ENCODE measurements around the gene FCN1. TPM values are rescaled to one million over a fixed set of nuclear protein-coding genes. Genes with fewer than 3 reads are reported as not detected.

Gene FCN1
- total and polyA plus RNA-seq, 2 of the 8 experiments (the other 6 are each of a cell fraction or from before 2014, with no cell fraction given) = not detected

DNA sequence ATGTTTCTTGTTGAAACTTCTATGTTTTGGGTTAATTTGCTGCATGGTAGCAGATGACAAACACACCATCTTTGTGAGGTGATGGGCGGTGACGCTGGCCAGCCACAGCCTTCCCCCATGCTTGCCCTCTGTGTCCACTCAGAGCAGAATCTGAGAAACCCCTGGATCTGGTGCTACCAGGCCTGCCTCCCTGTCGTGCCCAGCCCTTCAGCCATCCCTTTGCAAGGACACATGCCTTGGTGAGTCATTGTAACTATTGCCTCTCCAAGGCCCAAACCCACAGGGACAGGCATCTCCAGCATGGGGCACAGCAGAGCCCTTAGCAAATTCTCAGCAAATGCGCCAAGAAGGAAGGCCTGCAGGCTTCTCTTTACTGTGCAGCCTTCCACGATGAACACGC is 48.1 kb upstream of the FCN1 start:
- TF ChIP-seq, protein P1, sequence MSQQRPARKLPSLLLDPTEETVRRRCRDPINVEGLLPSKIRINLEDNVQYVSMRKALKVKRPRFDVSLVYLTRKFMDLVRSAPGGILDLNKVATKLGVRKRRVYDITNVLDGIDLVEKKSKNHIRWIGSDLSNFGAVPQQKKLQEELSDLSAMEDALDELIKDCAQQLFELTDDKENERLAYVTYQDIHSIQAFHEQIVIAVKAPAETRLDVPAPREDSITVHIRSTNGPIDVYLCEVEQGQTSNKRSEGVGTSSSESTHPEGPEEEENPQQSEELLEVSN (IDR thresholded peaks at IDR 0.05) = no peak
- TF ChIP-seq SIRT6 (IDR thresholded peaks at IDR 0.05; ENCODE audit: low read length) = no peak
- TF ChIP-seq RAD21 (IDR thresholded peaks at IDR 0.05 in 1 of 2, conservative IDR thresholded peaks at IDR 0.05 in 1 of 2; ENCODE audit: low read depth in 2 of 2, low read length in 2 of 2) = no peak
- TF ChIP-seq SRF (IDR thresholded peaks at IDR 0.05; ENCODE audit: low read depth, low read length) = no peak
- no peak for TF ChIP-seq TAF1 (IDR thresholded peaks at IDR 0.05; ENCODE audit: low read depth, low read length)
- TF ChIP-seq CREB1 (IDR thresholded peaks at IDR 0.05) = no peak
- TF ChIP-seq, protein P2, sequence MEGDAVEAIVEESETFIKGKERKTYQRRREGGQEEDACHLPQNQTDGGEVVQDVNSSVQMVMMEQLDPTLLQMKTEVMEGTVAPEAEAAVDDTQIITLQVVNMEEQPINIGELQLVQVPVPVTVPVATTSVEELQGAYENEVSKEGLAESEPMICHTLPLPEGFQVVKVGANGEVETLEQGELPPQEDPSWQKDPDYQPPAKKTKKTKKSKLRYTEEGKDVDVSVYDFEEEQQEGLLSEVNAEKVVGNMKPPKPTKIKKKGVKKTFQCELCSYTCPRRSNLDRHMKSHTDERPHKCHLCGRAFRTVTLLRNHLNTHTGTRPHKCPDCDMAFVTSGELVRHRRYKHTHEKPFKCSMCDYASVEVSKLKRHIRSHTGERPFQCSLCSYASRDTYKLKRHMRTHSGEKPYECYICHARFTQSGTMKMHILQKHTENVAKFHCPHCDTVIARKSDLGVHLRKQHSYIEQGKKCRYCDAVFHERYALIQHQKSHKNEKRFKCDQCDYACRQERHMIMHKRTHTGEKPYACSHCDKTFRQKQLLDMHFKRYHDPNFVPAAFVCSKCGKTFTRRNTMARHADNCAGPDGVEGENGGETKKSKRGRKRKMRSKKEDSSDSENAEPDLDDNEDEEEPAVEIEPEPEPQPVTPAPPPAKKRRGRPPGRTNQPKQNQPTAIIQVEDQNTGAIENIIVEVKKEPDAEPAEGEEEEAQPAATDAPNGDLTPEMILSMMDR (IDR thresholded peaks at IDR 0.05; ENCODE audit: control extremely low read depth in 1 of 3, insufficient read depth in 1 of 3, low read depth in 1 of 3, low read length in 3 of 3) = no peak
- no peaks in the 10 kb centered on the region for H3K9me3 ChIP-seq (ENCODE audit: insufficient read depth in 2 of 2, low read depth in 1 of 2, low read length in 1 of 2)
- H4K20me1 ChIP-seq (replicated peaks in 1 of 2; ENCODE audit: control insufficient read depth in 1 of 2, insufficient read depth in 2 of 2, low read length in 2 of 2) = no peaks in the 10 kb centered on the region
- DNase-seq (ENCODE audit: low read depth in 1 of 2, low spot score in 2 of 2) (no peak), FAIRE-seq (no peak)
- POLR2A ChIA-PET (ENCODE audit: partially characterized antibody) = no interaction called here
- no peak overlapping the region for H2BK5ac ChIP-seq (ENCODE audit: low read depth, low read length)
- H2BK20ac ChIP-seq (ENCODE audit: low read length) = no peak overlapping the region
- no peaks in the 10 kb centered on the region for H3K23me2 ChIP-seq (ENCODE audit: low read depth, low read length)
- no peak overlapping the region for H3K14ac ChIP-seq (ENCODE audit: insufficient read length)
- H4K8ac ChIP-seq (ENCODE audit: extremely low read depth, insufficient read depth, low read length) = no peak overlapping the region
- no peak overlapping the region for H3K56ac ChIP-seq (replicated peaks; ENCODE audit: insufficient read length, low read depth, low read length)
- H3K23ac ChIP-seq (ENCODE audit: insufficient read length) = no peak overlapping the region
- no peak overlapping the region for H4K91ac ChIP-seq (replicated peaks; ENCODE audit: insufficient read length, low read length)
- peaks cover 0 to 16% (median 9%) of the 10 kb centered on the region in 4 experiments; a peak in 4 of 7 replicates for H3K4me1 ChIP-seq (replicated peaks in 1 of 4; ENCODE audit: control insufficient read depth in 3 of 4, insufficient read depth in 4 of 4, low read length in 3 of 4)
- H4K5ac ChIP-seq (ENCODE audit: insufficient read length, low read depth, low read length) = no peak overlapping the region
- H2BK12ac ChIP-seq (ENCODE audit: low read depth, low read length) = no peak overlapping the region
- CTCF ChIA-PET (ENCODE audit: partially characterized antibody) = interaction anchor here (1.0 to 1.6 kb wide), 2 partner anchors 13 to 17 kb away, joined by 3 to 5 read pairs; no protein-coding TSS in a partner anchor
- 93% methylated on average over 6 of the region's 6 CpGs; no CpG with 5 or more reads in 1 of the 2 experiments for WGBS, 2 experiments (ENCODE audit: extremely low coverage in 1 of 2, insufficient coverage in 1 of 2, insufficient read length in 1 of 2, insufficient replicate concordance in 2 of 2, low coverage in 1 of 2, low lambda C conversion rate in 2 of 2, missing lambda C conversion rate in 1 of 2)
- no peak overlapping the region for H3K9ac ChIP-seq (replicated peaks in 1 of 4; ENCODE audit: extremely low read depth in 1 of 4, low read depth in 3 of 4, low read length in 3 of 4)
- H2BK120ac ChIP-seq (replicated peaks; ENCODE audit: low read depth, low read length) = no peak overlapping the region
- H3K36me3 ChIP-seq (ENCODE audit: control insufficient read depth in 2 of 4, insufficient read depth in 4 of 4, low read length in 3 of 4) = no peaks in the 10 kb centered on the region
- H3K4ac ChIP-seq (replicated peaks; ENCODE audit: insufficient read length, low read depth, low read length) = no peak overlapping the region
- peak overlapping the region; percentile 58; the same call in 1 of the 2 replicates for H2AK5ac ChIP-seq (ENCODE audit: low read depth, low read length)
- no peak overlapping the region for H3K27ac ChIP-seq (ENCODE audit: low read depth, low read length)
- no peak overlapping the region for H2BK15ac ChIP-seq (ENCODE audit: low read length)
- no peak overlapping the region for H3K4me3 ChIP-seq (ENCODE audit: extremely low read depth in 1 of 4, insufficient read depth in 2 of 4, low read depth in 3 of 4, low read length in 4 of 4)
- H3K4me2 ChIP-seq (ENCODE audit: insufficient read depth in 1 of 2, low read depth in 2 of 2, low read length in 2 of 2) = no peak overlapping the region
- no peaks in the 10 kb centered on the region for H3K79me2 ChIP-seq (ENCODE audit: control insufficient read depth in 1 of 2, insufficient read depth in 2 of 2, low read length in 2 of 2)
- no peaks in the 10 kb centered on the region for H3K27me3 ChIP-seq (replicated peaks in 1 of 4; ENCODE audit: control insufficient read depth in 3 of 4, extremely low read depth in 1 of 4, insufficient read depth in 3 of 4, low read length in 3 of 4)
- no peaks in the 10 kb centered on the region for H3K79me1 ChIP-seq (ENCODE audit: low read depth, low read length)
- no peak overlapping the region for H2AFZ ChIP-seq (ENCODE audit: low read length)
- no peak overlapping the region for H3K18ac ChIP-seq (ENCODE audit: extremely low read depth, low read length)

All from H1 (cell line).